Breast epithelium (tissue), 4 donors: ENCODE measurements around the gene KCNJ4. TPM values are rescaled to one million over a fixed set of nuclear protein-coding genes. Genes with fewer than 3 reads are reported as not detected.

Experiments used
- DNase-seq, 2 donors: peaks; one replicate each; pipeline ENCODE4 v3.0.0-alpha.2; 2019; ENCODE audit warnings: low spot score in 2 of 2
- H3K27ac ChIP-seq, 2 donors: fragments of 200-600 bp; sonication (generic) in 1 of 2; one replicate each; pipeline ENCODE4 v1.5.1; 2016 to 2019; ENCODE audit warnings: mild to moderate bottlenecking in 1 of 2
- H3K27me3 ChIP-seq, 2 donors: fragments of 200-600 bp; sonication (generic) in 1 of 2; one replicate each; pipeline versions ENCODE4 v1.5.1 to v1.6.0; 2017 to 2019; ENCODE audit warnings: control low read depth in 1 of 2, mild to moderate bottlenecking in 1 of 2
- H3K36me3 ChIP-seq: fragments of 200-600 bp; one replicate; pipeline ENCODE4 v1.5.1; 2019
- H3K4me1 ChIP-seq, 2 donors: fragments of 200-600 bp; sonication (generic); one replicate each; pipeline ENCODE4 v1.5.1; 2016 to 2019; ENCODE audit warnings: control low read depth in 1 of 2
- H3K4me3 ChIP-seq, 3 donors: fragments of 200-600 bp; sonication (generic); 1 replicate in 2 of 3; 2 replicates in 1 of 3; pipeline ENCODE4 v1.5.1; 2016 to 2019; ENCODE audit warnings: mild to moderate bottlenecking in 3 of 3, moderate library complexity in 2 of 3
- H3K9me3 ChIP-seq, 2 donors: fragments of 200-600 bp; sonication (generic) in 1 of 2; one replicate each; pipeline ENCODE4 v1.5.1; 2016 to 2019; ENCODE audit warnings: control low read depth in 1 of 2
- CTCF ChIP-seq, 3 donors: fragments of 450-650 bp; IDR thresholded peaks; one replicate each; pipeline ENCODE4 v1.5.1; 2016 to 2017; ENCODE audit warnings: antibody characterized with exemption in 3 of 3, mild to moderate bottlenecking in 3 of 3, moderate library complexity in 3 of 3
- POLR2A ChIP-seq: fragments of 450-650 bp; IDR thresholded peaks from one replicate; pipeline ENCODE4 v1.6.1; 2016; ENCODE audit warnings: antibody characterized with exemption, mild to moderate bottlenecking, moderate library complexity
- POLR2AphosphoS5 ChIP-seq, 3 donors: sonication (generic); formaldehyde crosslinking; IDR thresholded peaks; one replicate each; pipeline ENCODE4 v1.6.1; 2017; ENCODE audit warnings: antibody characterized with exemption in 3 of 3
- intact Hi-C: fragments of 100-400 bp; cut with DNase I; formaldehyde crosslinking; loops from one replicate; pipeline ENCODE4 v1.15.1; 2023; ENCODE audit warnings: low total_unique reads
- total RNA-seq, 3 donors: library from RNA; depleted of rRNA; stranded (reverse); fragments of >200 nt; gene quantifications; one replicate each; pipeline ENCODE4 v1.1.0, GENCODE V29; 2016

Gene KCNJ4
- total RNA-seq, 3 donors from 2014 or later = not detected

- no peak for DNase-seq
- no peak for TF ChIP-seq CTCF (IDR thresholded peaks at IDR 0.05)
- TF ChIP-seq POLR2A = no peak
- TF ChIP-seq POLR2AphosphoS5 (IDR thresholded peaks at IDR 0.05) = no peak
- no peak overlapping the region for H3K4me3 ChIP-seq
- intact Hi-C loops = no loop called here
- peaks cover 5 to 61% of the 10 kb centered on the region in 2 donors for H3K27me3 ChIP-seq
- H3K4me1 ChIP-seq = no peaks in the 10 kb centered on the region
- H3K36me3 ChIP-seq = no peaks in the 10 kb centered on the region
- H3K27ac ChIP-seq = no peak overlapping the region
- H3K9me3 ChIP-seq = no peaks in the 10 kb centered on the region
Observed at GRCh38 chr22:38456841-38457699, 2.1 kb upstream of the KCNJ4 start.

GRCh38 chr22:38456272-38456835, 1.4 kb upstream of the KCNJ4 start:
- Histone ChIP-seq H3K9me3 (no peaks in the 10 kb centered on the region), H3K27ac (no peak overlapping the region), H3K4me3 (peak overlapping the region in 2 of 3 donors; percentile 54 to 77), H3K36me3 (no peaks in the 10 kb centered on the region), H3K27me3 (peaks cover 5 to 62% of the 10 kb centered on the region in 2 donors), H3K4me1 (no peaks in the 10 kb centered on the region)
- TF ChIP-seq POLR2A (no peak), POLR2AphosphoS5 (IDR thresholded peaks at IDR 0.05) (no peak), CTCF (IDR thresholded peaks at IDR 0.05) (no peak)
- intact Hi-C loops = no loop called here
- no peak for DNase-seq

GRCh38 chr22:38455530-38456271, 702 bp upstream of the KCNJ4 start:
- no peaks in the 10 kb centered on the region for H3K4me1 ChIP-seq
- peaks cover 5 to 62% of the 10 kb centered on the region in 2 donors for H3K27me3 ChIP-seq
- intact Hi-C loops = no loop called here

GRCh38 chr22:38454353-38455075, 485 bp downstream of the KCNJ4 start:
- Histone ChIP-seq H3K4me1 (no peaks in the 10 kb centered on the region), H3K27me3 (peaks cover 5 to 57% of the 10 kb centered on the region in 2 donors), H3K4me3 (peak overlapping the region; percentile 27 to 77 (median 54)), H3K9me3 (no peaks in the 10 kb centered on the region), H3K27ac (no peak overlapping the region), H3K36me3 (no peaks in the 10 kb centered on the region)
- no peak for TF ChIP-seq POLR2AphosphoS5 (IDR thresholded peaks at IDR 0.05)
- TF ChIP-seq CTCF (IDR thresholded peaks at IDR 0.05) = no peak
- no peak for TF ChIP-seq POLR2A
- DNase-seq = no peak
- intact Hi-C loops = no loop called here

More at GRCh38 chr22:38455530-38456271, 702 bp upstream of the KCNJ4 start:
- H3K36me3 ChIP-seq = no peaks in the 10 kb centered on the region
- no peak overlapping the region for H3K27ac ChIP-seq
- TF ChIP-seq POLR2AphosphoS5 (IDR thresholded peaks at IDR 0.05) (no peak), CTCF (IDR thresholded peaks at IDR 0.05) (no peak), POLR2A (no peak)
- H3K4me3 ChIP-seq = peak overlapping the region; percentile 25 to 77 (median 54)
- DNase-seq = no peak
- no peaks in the 10 kb centered on the region for H3K9me3 ChIP-seq
